ENCODE data around the gene NTRK2. TPM values are rescaled to one million over a fixed set of nuclear protein-coding genes. Genes with fewer than 3 reads are reported as not detected.

Gene NTRK2
- total RNA-seq, 1 experiment from 2014 or later = 0.54 TPM

DNA sequence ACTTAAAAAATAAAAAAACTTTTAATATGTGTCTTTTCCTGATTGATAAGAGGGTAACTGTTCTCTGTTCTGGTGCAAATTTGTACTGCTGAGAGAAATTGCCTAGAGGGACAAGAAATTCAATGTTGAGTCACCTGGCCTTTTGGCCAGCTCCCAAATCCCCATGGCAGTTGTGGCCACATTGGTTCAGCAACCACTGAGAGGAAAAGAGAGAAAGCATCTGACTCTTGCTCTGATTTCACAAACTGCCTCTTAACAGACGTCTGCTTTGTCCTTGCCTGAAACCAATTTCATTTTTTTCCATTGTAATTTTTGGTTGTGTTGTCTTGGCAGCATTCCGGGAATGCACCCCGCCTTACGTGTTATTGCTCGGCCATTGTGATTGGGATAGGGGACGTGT is 42.4 kb downstream of the NTRK2 start:
- peak; percentile 57 for DNase-seq (ENCODE audit: low read depth)
- in situ Hi-C loops (cut with HindIII; ENCODE audit: low pct_unique_long_range_greater_than_20kb, low sequenced_read_pairs) = no loop called here

DNA sequence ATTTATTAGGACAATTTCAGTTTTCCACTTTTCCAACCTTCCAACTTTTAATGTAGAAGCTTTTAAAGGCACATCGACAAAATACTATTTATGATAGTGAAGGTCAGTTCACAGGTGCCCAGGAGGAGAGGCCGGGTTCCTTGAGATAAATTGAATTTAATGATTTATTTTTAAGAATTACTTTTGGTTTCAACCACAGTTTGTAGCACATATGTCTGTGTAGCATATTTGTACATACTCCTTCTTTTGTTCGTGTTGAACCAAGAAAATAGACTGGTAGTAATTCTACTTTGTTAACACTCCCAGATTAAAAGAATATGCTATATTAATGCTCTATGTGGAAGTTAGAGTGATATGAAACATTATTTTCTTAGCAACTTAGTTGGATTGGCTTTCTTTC is 46.7 kb downstream of the NTRK2 start:
- in situ Hi-C loops (cut with HindIII; ENCODE audit: low pct_unique_long_range_greater_than_20kb, low sequenced_read_pairs) = no loop called here
- DNase-seq (ENCODE audit: low read depth) = no peak

GRCh38 chr9:84718476-84718875 is 48.9 kb downstream of the NTRK2 start:
- in situ Hi-C loops (cut with HindIII; ENCODE audit: low pct_unique_long_range_greater_than_20kb, low sequenced_read_pairs) = no loop called here
- DNase-seq (ENCODE audit: low read depth) = no peak

DNA sequence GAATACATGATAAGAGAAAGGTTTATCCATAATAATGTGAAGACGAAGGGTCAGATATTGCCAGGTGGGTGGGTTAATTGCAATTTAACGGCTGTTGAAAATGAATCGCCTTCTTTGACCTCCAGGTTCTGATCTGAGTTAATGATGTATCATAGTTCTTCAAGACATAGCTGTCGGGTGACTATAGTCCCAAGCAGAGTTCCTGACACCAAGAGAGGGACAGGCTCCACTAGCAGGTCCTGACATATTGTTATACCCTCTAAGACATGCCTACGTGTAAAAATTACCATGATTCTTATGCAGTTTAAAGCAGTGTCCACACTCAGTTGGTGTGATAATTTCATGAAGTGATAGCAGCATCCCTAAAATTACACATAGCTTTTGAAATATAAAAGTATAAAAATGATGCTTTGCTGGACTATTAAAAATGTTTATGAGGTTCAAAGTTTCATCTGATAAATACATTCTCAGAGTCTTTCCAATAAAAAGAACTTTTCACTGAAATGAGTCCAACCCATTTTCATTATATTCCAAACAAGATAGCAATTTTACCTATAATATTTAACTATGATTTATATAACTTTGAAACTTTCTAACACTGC is 53.0 kb downstream of the NTRK2 start:
- no peak for DNase-seq (ENCODE audit: low read depth)
- in situ Hi-C loops (cut with HindIII; ENCODE audit: low pct_unique_long_range_greater_than_20kb, low sequenced_read_pairs) = no loop called here

GRCh38 chr9:84723426-84723825 is 53.9 kb downstream of the NTRK2 start:
- no peak for DNase-seq (ENCODE audit: low read depth)
- in situ Hi-C loops (cut with HindIII; ENCODE audit: low pct_unique_long_range_greater_than_20kb, low sequenced_read_pairs) = no loop called here

DNA sequence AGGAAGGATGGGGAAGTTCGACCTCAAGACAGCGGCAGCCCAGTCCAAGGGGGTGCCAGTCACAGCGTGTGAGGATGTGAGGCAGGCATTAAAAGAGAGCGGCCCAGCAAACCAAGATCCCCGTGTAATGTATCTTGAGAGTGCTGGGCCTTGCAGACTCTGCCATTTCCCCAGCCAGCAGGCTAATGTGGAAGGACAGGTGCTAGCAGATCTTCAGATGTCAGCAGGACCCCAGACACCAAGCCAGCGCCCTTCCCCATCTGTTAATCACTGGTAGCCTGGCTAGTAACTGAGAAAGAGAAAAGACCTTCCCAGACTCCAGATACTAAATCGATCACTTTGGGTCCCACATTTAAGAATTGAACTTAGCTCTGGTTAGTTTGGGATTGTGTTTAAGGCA is 62.2 kb downstream of the NTRK2 start:
- in situ Hi-C loops (cut with HindIII; ENCODE audit: low pct_unique_long_range_greater_than_20kb, low sequenced_read_pairs) = no loop called here
- DNase-seq (ENCODE audit: low read depth) = no peak

GRCh38 chr9:84736081-84736480 is 66.6 kb downstream of the NTRK2 start:
- in situ Hi-C loops (cut with HindIII; ENCODE audit: low pct_unique_long_range_greater_than_20kb, low sequenced_read_pairs) = no loop called here
- no peak for DNase-seq (ENCODE audit: low read depth)

- in situ Hi-C loops (cut with HindIII; ENCODE audit: low pct_unique_long_range_greater_than_20kb, low sequenced_read_pairs) = no loop called here
- DNase-seq (ENCODE audit: low read depth) = no peak
These were observed 67.0 kb downstream of the NTRK2 start for GRCh38 chr9:84736536-84736935.

DNA sequence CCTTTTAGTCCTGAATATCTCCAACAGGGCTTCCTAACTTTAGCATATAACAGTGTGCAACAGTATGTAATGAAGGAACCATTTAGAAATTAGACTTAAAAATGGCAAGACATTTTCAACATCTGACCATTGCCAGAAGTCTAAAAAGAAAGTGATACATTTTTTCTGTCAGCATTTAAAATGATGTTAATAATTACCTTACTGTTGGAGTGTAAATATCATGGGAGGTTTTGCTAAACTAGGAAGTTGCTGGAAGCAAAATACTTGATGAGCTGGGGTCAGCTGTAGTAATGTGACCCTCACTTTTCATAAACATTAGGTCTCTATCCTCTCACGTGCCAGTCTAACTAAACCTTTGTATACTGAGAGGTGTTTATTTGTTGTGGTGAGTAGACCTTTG is 68.8 kb downstream of the NTRK2 start:
- no peak for DNase-seq (ENCODE audit: low read depth)
- in situ Hi-C loops (cut with HindIII; ENCODE audit: low pct_unique_long_range_greater_than_20kb, low sequenced_read_pairs) = no loop called here

- in situ Hi-C loops (cut with HindIII; ENCODE audit: low pct_unique_long_range_greater_than_20kb, low sequenced_read_pairs) = no loop called here
- DNase-seq (ENCODE audit: low read depth) = no peak
These were observed 72.7 kb downstream of the NTRK2 start for GRCh38 chr9:84742261-84742660.

GRCh38 chr9:84744195-84744594 is 74.7 kb downstream of the NTRK2 start:
- in situ Hi-C loops (cut with HindIII; ENCODE audit: low pct_unique_long_range_greater_than_20kb, low sequenced_read_pairs) = no loop called here

DNA sequence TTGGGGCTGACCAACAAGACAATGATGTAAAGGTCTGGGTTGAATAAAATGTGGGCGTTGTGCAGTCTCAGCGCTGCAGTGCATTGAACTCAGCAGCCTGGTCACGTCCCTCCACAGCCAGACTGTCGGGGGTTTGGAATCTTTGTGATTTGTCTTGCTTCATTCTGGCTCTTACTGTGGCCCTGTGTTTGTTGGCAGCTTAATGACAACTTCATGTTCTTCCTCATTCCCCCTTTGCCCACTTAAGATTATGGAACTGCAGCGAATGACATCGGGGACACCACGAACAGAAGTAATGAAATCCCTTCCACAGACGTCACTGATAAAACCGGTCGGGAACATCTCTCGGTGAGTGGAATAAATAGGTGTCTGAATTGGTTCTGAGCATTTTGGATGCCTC is 75.2 kb downstream of the NTRK2 start:
- DNase-seq (ENCODE audit: low read depth) = no peak
- in situ Hi-C loops (cut with HindIII; ENCODE audit: low pct_unique_long_range_greater_than_20kb, low sequenced_read_pairs) = no loop called here

More at GRCh38 chr9:84744195-84744594, 74.7 kb downstream of the NTRK2 start:
- DNase-seq (ENCODE audit: low read depth) = no peak

DNA sequence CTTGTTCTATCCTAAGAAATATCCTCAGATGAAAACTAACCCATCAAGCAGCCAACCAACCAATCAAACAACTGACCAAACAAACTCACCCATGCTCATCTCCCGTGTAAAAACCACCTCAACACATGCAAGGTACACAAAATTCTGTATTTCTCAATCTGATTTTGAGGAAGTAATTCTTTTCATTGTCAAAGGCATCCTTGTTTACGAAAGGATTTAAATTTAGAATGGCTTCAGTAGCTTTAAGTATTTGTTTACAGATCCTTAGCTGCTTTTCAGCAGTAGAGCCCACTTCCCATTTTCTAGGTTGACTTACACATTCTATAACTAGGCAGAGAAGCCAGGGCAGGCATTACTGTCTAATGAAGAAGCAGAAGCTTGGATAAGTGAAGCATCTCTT is 78.6 kb downstream of the NTRK2 start:
- in situ Hi-C loops (cut with HindIII; ENCODE audit: low pct_unique_long_range_greater_than_20kb, low sequenced_read_pairs) = no loop called here
- DNase-seq (ENCODE audit: low read depth) = no peak

- no peak for DNase-seq (ENCODE audit: low read depth)
- in situ Hi-C loops (cut with HindIII; ENCODE audit: low pct_unique_long_range_greater_than_20kb, low sequenced_read_pairs) = no loop called here
These were observed 80.8 kb downstream of the NTRK2 start for GRCh38 chr9:84750152-84750865.

- DNase-seq (ENCODE audit: low read depth) = peak; percentile 1
These were observed 82.4 kb downstream of the NTRK2 start for GRCh38 chr9:84751921-84752320.

GRCh38 chr9:84754461-84754860 is 84.9 kb downstream of the NTRK2 start:
- in situ Hi-C loops (cut with HindIII; ENCODE audit: low pct_unique_long_range_greater_than_20kb, low sequenced_read_pairs) = no loop called here
- no peak for DNase-seq (ENCODE audit: low read depth)

More at GRCh38 chr9:84751921-84752320, 82.4 kb downstream of the NTRK2 start:
- in situ Hi-C loops (cut with HindIII; ENCODE audit: low pct_unique_long_range_greater_than_20kb, low sequenced_read_pairs) = no loop called here

DNA sequence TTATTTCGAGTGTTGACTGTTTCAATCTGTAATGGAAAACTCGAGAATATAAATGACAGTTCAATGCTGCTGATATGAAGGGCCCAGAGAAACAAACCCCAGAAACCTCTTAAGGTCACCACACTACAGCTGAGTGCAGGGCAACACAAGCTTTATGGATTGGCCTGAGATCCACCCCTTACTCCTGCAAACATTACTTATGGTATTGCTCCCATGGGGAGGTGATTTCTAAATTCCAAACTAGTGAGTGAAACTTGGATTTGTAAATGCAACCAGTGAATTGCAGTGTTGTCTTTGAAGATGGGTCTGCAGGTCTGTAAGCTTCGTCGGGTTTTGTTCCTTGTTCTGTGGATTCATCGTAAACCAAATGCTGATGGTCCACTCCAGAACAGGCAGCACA is 85.4 kb downstream of the NTRK2 start:
- in situ Hi-C loops (cut with HindIII; ENCODE audit: low pct_unique_long_range_greater_than_20kb, low sequenced_read_pairs) = no loop called here
- DNase-seq (ENCODE audit: low read depth) = no peak

DNA sequence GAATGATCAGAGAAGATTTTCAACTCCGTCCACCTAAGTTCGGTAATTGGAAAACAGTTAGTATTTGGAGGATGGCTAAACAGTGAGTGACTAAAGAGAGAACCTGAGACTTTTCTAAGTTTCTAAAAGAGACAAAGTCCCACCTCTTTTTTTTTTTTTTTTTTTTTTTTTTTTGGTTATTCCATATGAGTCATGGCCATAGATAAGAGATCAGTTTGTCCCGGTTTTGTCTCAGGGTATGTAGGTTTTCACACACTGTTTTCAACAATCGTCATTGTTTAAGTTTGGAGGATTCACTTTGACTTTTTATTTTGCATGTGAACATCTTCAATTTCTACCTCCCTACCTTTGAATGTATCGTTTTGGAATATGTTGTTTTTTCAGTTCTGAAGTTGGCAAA is 85.9 kb downstream of the NTRK2 start:
- DNase-seq (ENCODE audit: low read depth) = no peak
- in situ Hi-C loops (cut with HindIII; ENCODE audit: low pct_unique_long_range_greater_than_20kb, low sequenced_read_pairs) = no loop called here

DNA sequence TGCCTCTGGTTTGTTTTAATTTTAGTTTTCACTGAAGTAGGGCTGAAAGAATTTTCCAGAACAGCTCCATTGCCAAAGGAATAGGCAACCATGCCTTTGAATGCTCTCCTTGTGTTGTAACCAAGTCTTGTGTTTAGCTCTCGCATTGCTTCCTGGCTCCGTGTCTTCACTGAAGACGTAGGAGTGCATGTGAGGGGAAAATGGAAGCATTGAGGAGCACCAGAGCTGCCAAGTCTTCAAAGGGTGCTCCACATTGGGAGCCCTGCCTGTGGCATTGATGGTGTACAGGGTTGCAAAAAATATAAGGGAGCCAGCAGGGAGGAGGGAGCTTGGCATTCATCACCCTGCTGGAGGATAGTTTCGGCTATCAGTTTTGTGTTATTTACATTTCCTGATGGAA is 86.6 kb downstream of the NTRK2 start:
- in situ Hi-C loops (cut with HindIII; ENCODE audit: low pct_unique_long_range_greater_than_20kb, low sequenced_read_pairs) = no loop called here
- no peak for DNase-seq (ENCODE audit: low read depth)

- no peak for DNase-seq (ENCODE audit: low read depth)
- in situ Hi-C loops (cut with HindIII; ENCODE audit: low pct_unique_long_range_greater_than_20kb, low sequenced_read_pairs) = no loop called here
These were observed 87.2 kb downstream of the NTRK2 start for GRCh38 chr9:84756731-84757130.
